ENCODE results near the gene GPX2. TPM values are rescaled to one million over a fixed set of nuclear protein-coding genes. Genes with fewer than 3 reads are reported as not detected.

Gene GPX2
- total and polyA plus RNA-seq, 4 donors = 0.30 to 1.2 (median 0.43) TPM; not detected in 1

GRCh38 chr14:64963611-64964010 is 21.1 kb upstream of the GPX2 start:
- no CpG with 5 or more reads among the region's 1 CpG for WGBS (ENCODE audit: insufficient coverage)
- no peak for DNase-seq (ENCODE audit: low read depth in 4 of 6, low spot score in 6 of 6)
- H3K4me3 ChIP-seq (ENCODE audit: low read depth, low read length) = no peak overlapping the region
- peaks cover 10% of the 10 kb centered on the region for H3K36me3 ChIP-seq (ENCODE audit: control insufficient read depth, insufficient read depth, low read length)
- peaks cover 28% of the 10 kb centered on the region for H3K4me1 ChIP-seq (ENCODE audit: control insufficient read depth, insufficient read depth, low read length)
- no peaks in the 10 kb centered on the region for H3K27me3 ChIP-seq (ENCODE audit: control insufficient read depth, insufficient read depth, low read length)
- H3K27ac ChIP-seq (ENCODE audit: low read depth, low read length) = no peak overlapping the region
- H3K9me3 ChIP-seq (ENCODE audit: control insufficient read depth, insufficient read depth, low read length) = no peaks in the 10 kb centered on the region

DNA sequence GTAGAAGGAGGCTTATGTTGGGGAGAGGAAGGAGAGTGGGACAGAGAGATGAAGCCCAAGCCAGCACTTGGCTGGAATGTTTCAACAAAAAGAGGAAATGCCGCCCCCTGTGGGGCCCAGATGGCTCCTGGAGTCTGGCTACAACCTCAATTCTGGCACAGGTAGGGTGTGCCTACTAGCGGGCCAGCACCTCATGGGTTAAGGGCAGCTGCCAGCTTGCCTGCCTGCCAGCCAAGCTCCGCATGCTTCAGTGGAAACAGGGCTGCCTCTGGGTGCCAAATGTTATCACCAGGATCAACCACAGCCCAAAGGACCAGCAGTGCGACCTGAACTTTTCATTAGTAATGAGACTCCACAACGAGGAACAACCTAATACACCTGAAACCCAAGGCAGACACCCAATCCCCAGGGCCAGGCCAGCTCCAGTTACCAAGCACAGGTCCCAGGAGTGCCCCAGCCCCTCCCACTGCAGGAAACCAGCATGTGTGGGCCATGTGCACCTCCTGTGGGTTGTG is 18.3 kb upstream of the GPX2 start:
- Histone ChIP-seq H3K4me3 (ENCODE audit: low read depth, low read length) (no peak overlapping the region), H3K27me3 (ENCODE audit: control insufficient read depth, insufficient read depth, low read length) (no peaks in the 10 kb centered on the region), H3K4me1 (ENCODE audit: control insufficient read depth, insufficient read depth, low read length) (peaks cover 16% of the 10 kb centered on the region), H3K36me3 (ENCODE audit: control insufficient read depth, insufficient read depth, low read length) (peaks cover 17% of the 10 kb centered on the region), H3K9me3 (ENCODE audit: control insufficient read depth, insufficient read depth, low read length) (no peaks in the 10 kb centered on the region), H3K27ac (ENCODE audit: low read depth, low read length) (no peak overlapping the region)
- DNase-seq (ENCODE audit: low read depth in 4 of 6, low spot score in 6 of 6) = peak in 2 of 6 donors; percentile 47 to 67
- 30% methylated on average over 4 of the region's 5 CpGs for WGBS (ENCODE audit: insufficient coverage)

GRCh38 chr14:64958743-64959142 is 16.2 kb upstream of the GPX2 start:
- Histone ChIP-seq H3K27me3 (ENCODE audit: control insufficient read depth, insufficient read depth, low read length) (no peaks in the 10 kb centered on the region), H3K4me3 (ENCODE audit: low read depth, low read length) (no peak overlapping the region), H3K27ac (ENCODE audit: low read depth, low read length) (no peak overlapping the region), H3K36me3 (ENCODE audit: control insufficient read depth, insufficient read depth, low read length) (peaks cover 26% of the 10 kb centered on the region), H3K9me3 (ENCODE audit: control insufficient read depth, insufficient read depth, low read length) (no peaks in the 10 kb centered on the region), H3K4me1 (ENCODE audit: control insufficient read depth, insufficient read depth, low read length) (peaks cover 9% of the 10 kb centered on the region)
- WGBS (ENCODE audit: insufficient coverage) = 66% methylated on average over 5 of the region's 5 CpGs
- DNase-seq (ENCODE audit: low read depth in 4 of 6, low spot score in 6 of 6) = no peak

DNA sequence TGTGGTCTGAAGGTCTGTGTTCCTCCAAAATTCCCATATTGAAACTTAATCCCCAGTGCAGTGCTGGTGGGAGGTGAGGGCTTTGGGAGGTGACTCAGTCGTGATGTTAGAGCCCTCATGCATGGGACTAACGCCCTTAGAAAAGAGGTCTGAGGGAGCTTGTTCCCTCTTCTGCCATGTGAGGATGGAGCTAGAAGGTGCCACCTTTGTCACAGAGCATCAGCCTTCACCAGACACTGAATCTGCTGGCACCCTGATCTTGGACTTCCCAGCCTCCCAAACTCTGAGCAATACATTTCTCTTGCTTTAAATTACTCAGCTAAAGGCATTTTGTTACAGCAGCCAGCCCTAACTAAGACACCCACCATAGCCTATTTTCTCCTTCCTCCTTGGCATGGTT is 15.7 kb upstream of the GPX2 start:
- Histone ChIP-seq H3K4me3 (ENCODE audit: low read depth, low read length) (no peak overlapping the region), H3K27me3 (ENCODE audit: control insufficient read depth, insufficient read depth, low read length) (no peaks in the 10 kb centered on the region), H3K36me3 (ENCODE audit: control insufficient read depth, insufficient read depth, low read length) (peaks cover 21% of the 10 kb centered on the region), H3K4me1 (ENCODE audit: control insufficient read depth, insufficient read depth, low read length) (peaks cover 9% of the 10 kb centered on the region), H3K27ac (ENCODE audit: low read depth, low read length) (no peak overlapping the region), H3K9me3 (ENCODE audit: control insufficient read depth, insufficient read depth, low read length) (no peaks in the 10 kb centered on the region)
- 100% methylated on average over 1 of the region's 2 CpGs for WGBS (ENCODE audit: insufficient coverage)
- DNase-seq (ENCODE audit: low read depth in 4 of 6, low spot score in 6 of 6) = no peak

DNA sequence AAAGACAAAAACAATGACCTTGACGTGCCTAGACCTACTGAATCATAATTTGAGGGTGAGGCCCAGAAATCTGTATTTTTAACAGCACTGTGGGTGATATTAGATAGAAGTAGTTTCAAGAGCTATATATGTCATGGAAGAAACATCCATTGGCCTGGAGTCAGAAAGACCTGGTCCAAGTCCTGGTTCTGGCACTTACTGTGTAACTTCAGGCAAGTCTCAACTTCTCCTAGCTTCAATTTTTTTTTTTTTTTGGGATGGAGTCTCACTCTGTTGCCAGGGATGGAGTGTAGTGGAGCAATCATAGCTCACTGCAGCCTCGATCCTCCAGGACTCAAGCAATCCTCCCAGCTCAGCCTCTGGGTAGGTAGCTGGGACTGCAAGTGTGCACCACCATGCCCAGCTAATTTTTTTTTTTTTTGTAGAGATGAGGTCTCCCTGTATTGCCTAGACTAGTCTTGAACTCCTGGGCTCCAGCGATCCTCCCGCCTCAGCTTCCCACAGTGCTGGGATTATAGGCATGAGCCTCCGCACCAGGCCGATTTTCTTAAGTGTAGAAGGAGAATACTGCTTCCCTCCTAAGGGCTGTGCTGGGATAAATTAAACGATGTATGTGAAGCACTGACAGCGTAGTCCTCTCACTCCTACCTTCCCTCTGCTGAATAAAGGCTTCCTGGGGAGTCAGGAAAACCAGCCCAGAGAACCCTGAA is 14.3 kb upstream of the GPX2 start:
- Histone ChIP-seq H3K36me3 (ENCODE audit: control insufficient read depth, insufficient read depth, low read length) (peaks cover 21% of the 10 kb centered on the region), H3K4me1 (ENCODE audit: control insufficient read depth, insufficient read depth, low read length) (peaks cover 9% of the 10 kb centered on the region), H3K9me3 (ENCODE audit: control insufficient read depth, insufficient read depth, low read length) (no peaks in the 10 kb centered on the region), H3K27ac (ENCODE audit: low read depth, low read length) (no peak overlapping the region), H3K4me3 (ENCODE audit: low read depth, low read length) (no peak overlapping the region), H3K27me3 (ENCODE audit: control insufficient read depth, insufficient read depth, low read length) (no peaks in the 10 kb centered on the region)
- DNase-seq (ENCODE audit: low read depth in 4 of 6, low spot score in 6 of 6) = no peak
- 70% methylated on average over 3 of the region's 8 CpGs for WGBS (ENCODE audit: insufficient coverage)

GRCh38 chr14:64955297-64955696 is 12.8 kb upstream of the GPX2 start:
- no peak for DNase-seq (ENCODE audit: low read depth in 4 of 6, low spot score in 6 of 6)
- Histone ChIP-seq H3K9me3 (ENCODE audit: control insufficient read depth, insufficient read depth, low read length) (no peaks in the 10 kb centered on the region), H3K4me3 (ENCODE audit: low read depth, low read length) (no peak overlapping the region), H3K27ac (ENCODE audit: low read depth, low read length) (no peak overlapping the region), H3K36me3 (ENCODE audit: control insufficient read depth, insufficient read depth, low read length) (peaks cover 37% of the 10 kb centered on the region), H3K27me3 (ENCODE audit: control insufficient read depth, insufficient read depth, low read length) (no peaks in the 10 kb centered on the region), H3K4me1 (ENCODE audit: control insufficient read depth, insufficient read depth, low read length) (no peaks in the 10 kb centered on the region)
- WGBS (ENCODE audit: insufficient coverage) = 43% methylated on average over 6 of the region's 6 CpGs

GRCh38 chr14:64954491-64955240 is 12.1 kb upstream of the GPX2 start:
- Histone ChIP-seq H3K4me3 (ENCODE audit: low read depth, low read length) (no peak overlapping the region), H3K27ac (ENCODE audit: low read depth, low read length) (no peak overlapping the region), H3K9me3 (ENCODE audit: control insufficient read depth, insufficient read depth, low read length) (no peaks in the 10 kb centered on the region), H3K36me3 (ENCODE audit: control insufficient read depth, insufficient read depth, low read length) (peaks cover 42% of the 10 kb centered on the region), H3K27me3 (ENCODE audit: control insufficient read depth, insufficient read depth, low read length) (no peaks in the 10 kb centered on the region), H3K4me1 (ENCODE audit: control insufficient read depth, insufficient read depth, low read length) (no peaks in the 10 kb centered on the region)
- DNase-seq (ENCODE audit: low read depth in 4 of 6, low spot score in 6 of 6) = no peak
- 89% methylated on average over 6 of the region's 9 CpGs for WGBS (ENCODE audit: insufficient coverage)

DNA sequence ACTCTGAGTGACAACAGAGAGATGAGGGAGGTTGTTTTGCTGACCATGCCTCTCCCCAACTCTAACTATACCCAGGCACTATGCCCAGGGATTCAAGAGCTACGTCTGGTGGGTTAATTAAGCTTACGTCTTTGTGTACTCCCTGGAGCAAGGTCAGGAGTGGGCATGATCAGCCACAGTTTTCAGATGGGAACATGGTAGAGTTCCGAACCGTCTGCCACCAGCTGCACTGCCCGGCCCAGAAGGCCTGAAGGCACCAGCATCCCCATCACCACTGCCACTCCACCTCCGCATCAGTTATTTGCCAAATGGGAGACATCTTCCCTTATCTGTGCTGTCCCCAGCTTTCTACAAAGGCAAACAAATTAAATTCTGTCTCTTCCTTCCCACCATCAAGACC is 11.1 kb upstream of the GPX2 start:
- no peak for DNase-seq (ENCODE audit: low read depth in 4 of 6, low spot score in 6 of 6)
- Histone ChIP-seq H3K4me1 (ENCODE audit: control insufficient read depth, insufficient read depth, low read length) (no peaks in the 10 kb centered on the region), H3K9me3 (ENCODE audit: control insufficient read depth, insufficient read depth, low read length) (no peaks in the 10 kb centered on the region), H3K27ac (ENCODE audit: low read depth, low read length) (no peak overlapping the region), H3K4me3 (ENCODE audit: low read depth, low read length) (no peak overlapping the region), H3K36me3 (ENCODE audit: control insufficient read depth, insufficient read depth, low read length) (peaks cover 44% of the 10 kb centered on the region), H3K27me3 (ENCODE audit: control insufficient read depth, insufficient read depth, low read length) (no peaks in the 10 kb centered on the region)
- WGBS (ENCODE audit: insufficient coverage) = 68% methylated on average over 6 of the region's 6 CpGs

DNA sequence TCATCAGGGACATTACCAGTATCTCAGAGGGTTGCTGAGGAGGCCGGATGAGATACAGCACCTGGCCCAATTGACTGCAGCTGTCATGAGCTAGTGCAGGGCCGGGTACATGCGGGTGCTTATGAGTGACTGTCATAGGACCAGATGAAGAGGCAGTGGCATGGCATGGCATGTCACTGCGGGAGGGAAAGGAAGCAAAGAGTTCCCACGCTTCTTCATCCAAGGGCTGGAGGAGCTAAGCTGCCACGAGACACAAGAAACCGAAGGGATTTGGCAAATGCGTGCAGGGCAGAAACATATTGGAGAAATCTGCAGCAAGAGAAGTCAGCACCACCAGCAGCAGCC is 10.7 kb upstream of the GPX2 start:
- Histone ChIP-seq H3K36me3 (ENCODE audit: control insufficient read depth, insufficient read depth, low read length) (peaks cover 48% of the 10 kb centered on the region), H3K27me3 (ENCODE audit: control insufficient read depth, insufficient read depth, low read length) (no peaks in the 10 kb centered on the region), H3K9me3 (ENCODE audit: control insufficient read depth, insufficient read depth, low read length) (no peaks in the 10 kb centered on the region), H3K27ac (ENCODE audit: low read depth, low read length) (no peak overlapping the region), H3K4me3 (ENCODE audit: low read depth, low read length) (no peak overlapping the region), H3K4me1 (ENCODE audit: control insufficient read depth, insufficient read depth, low read length) (peaks cover 3% of the 10 kb centered on the region)
- 93% methylated on average over 8 of the region's 8 CpGs for WGBS (ENCODE audit: insufficient coverage)
- no peak for DNase-seq (ENCODE audit: low read depth in 4 of 6, low spot score in 6 of 6)

Measured in spinal cord (tissue), 10 donors.